GM19238 (cell line): ENCODE data around the gene WDR45B.
"Not testable (repeated sequence)": the region's sequence is repeated elsewhere in the genome, so short reads cannot be mapped to it uniquely, and the experiment has no call there.

Source experiments
- DNase-seq: peaks from one replicate; pipeline ENCODE4 v3.0.0; 2011; ENCODE audit warnings: low spot score; ENCODE audit not compliant: insufficient read length

Gene WDR45B

DNA sequence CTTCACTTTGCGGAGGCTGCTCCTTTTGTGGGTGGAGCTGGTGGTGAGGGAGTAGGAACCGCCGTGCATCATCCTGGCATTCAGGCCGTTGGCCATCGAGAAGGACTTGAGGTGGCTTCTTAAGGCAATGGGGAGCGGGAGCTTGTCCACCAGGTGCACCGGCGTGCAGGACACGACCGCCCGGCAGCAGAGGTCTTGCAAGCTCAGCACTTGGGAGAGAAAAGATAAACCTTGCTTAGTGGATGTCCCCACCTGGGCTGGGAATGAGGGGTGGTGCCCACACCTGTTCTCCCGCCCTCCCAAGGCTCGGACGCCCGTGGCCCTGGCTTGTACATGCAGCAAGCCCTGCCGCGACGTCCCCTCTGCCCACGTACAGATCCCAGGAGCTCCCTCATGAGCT, 9.7 kb upstream of the WDR45B start:
- DNase-seq: no peak

DNA sequence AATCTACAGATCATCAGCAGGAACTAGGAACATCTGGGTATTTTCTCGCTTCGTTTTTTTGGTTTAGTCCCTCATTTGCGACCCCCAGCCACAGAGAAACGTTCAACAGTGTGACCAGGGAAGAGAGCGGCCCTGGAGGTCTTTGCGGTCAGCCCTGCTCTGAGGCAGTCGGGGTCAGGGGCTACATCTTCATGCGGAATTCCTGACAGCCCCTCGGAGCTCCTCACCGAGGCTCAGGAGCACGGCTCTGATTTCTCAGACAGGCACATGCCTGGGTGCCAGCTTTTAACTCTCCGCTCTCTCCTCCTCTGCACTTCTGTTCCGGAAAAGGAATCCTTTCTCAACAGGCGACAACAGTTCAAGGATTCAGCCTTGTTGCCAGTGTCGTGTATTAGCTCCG, 8.0 kb upstream of the WDR45B start:
- no peak for DNase-seq

DNA sequence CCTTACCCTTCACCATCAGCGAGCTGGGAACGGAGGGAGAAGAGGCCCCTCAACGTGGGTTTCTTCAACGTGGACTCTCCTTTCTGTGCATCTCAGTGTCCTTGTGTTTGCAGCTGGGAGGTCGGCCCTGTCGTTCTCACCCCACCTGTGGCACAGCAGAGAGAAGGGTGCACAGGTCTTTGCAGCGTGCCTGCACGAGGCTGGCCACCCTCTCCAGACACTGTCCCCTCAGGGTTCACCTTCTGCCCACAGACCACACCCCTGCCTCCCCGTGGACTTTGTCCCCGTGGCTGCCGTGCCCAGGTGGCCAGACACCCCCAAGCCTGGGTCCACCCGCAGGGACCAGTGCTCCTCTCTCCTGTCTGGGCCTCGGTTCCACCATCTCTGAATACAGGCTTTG, 7.3 kb upstream of the WDR45B start:
- DNase-seq: no peak

DNA sequence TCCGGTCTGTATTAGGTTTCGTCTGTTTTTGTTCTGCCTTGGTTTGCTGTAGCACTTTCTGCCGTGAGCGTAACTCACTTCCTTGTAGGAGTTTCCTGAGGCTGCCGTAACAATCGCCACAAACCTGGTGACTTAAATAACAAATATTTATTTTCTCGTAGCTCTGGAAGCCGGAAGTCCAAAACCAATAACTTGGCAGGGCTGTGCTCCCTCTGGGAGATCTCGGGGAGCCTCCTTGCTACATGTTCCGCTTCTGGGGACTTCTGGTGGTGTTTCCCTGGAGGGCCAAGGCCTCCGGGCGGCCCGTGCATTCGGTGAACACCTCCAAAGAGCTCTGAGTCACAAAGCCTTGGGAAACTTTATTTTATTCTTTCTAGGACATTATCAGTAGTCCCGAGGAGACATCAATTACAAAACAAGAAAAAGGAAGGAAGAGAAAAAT, 6.8 kb upstream of the WDR45B start:
- DNase-seq: no peak

DNA sequence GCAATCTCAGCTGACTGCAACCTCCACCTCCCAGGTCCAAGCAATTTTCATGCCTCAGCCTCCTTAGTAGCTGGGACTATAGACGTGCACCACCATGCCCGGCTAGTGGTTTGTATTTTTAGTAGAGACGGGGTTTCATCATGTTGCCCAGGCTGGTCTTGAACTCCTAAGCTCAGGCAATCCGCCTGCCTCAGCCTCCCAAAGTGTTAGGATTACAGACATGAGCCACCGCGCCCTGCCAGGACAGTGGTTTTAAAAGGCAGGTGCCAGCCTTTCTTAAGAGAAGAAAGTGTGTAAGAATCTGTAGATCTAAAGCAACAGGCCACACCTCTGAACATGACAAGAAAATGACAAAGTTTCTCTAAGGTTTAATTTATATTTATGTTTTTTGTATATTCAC, 6.4 kb upstream of the WDR45B start:
- DNase-seq: not testable (repeated sequence)

DNA sequence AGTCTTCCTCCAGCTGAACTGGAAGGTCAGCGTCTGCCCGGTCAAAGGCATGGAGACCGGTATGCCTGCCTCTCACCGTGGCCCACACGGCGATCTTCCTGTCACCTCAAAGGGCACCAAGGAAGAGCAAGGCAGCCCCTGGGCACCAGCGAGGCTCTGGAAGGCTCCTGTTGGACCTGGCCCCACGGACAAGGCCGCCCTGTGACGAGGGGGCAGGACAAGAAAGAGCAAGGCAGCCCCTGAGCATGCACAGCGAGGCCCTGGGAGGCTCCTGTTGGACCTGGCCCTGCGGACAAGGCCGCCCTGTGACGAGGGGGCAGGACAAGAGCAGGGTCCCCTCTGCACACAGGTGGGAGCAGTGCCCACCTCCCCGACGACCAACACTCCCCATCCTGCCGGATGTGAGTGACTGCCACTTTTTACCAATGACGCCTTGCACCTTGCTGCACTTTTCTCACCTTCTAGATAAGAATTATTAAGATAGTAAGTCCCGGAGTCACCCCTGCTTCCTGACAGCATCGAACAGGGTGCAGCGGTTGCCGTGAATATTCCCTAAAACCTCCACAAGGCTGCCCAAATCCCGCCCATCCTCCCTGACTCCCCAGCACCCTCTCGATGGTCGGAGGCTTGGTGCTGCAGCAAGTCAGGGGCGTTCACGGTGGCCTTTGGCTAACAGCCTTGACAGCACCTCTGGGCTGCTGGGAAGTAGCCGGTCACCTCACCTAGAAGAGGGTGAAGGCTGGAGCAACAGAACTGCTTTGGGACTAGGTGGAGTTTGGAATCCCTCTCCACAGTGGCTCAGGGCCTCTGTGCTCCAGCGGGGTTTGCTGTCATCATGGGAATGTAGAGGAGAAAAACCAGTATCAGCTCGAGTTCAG, 5.6 kb upstream of the WDR45B start:
- DNase-seq: no peak

DNA sequence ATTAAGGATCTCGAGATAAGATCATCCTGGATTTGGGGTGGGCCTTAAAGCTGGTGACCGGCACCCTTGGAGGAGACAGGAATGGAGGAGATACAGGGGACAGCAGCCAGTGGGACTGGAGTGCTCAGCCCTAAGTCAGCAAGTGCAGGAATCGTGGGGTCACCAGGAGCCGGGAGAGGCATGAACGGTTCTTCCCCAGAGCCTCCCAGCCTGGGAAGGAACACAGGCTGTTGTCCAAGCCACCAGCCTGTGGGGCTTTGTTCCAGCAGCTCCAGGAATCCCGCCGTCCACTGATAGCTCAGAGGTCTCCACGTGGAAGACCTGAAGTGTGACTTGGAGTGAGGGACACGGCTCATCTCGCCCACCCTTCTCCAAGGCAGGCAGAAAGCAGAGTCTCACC, 2.5 kb upstream of the WDR45B start:
- DNase-seq: no peak

DNA sequence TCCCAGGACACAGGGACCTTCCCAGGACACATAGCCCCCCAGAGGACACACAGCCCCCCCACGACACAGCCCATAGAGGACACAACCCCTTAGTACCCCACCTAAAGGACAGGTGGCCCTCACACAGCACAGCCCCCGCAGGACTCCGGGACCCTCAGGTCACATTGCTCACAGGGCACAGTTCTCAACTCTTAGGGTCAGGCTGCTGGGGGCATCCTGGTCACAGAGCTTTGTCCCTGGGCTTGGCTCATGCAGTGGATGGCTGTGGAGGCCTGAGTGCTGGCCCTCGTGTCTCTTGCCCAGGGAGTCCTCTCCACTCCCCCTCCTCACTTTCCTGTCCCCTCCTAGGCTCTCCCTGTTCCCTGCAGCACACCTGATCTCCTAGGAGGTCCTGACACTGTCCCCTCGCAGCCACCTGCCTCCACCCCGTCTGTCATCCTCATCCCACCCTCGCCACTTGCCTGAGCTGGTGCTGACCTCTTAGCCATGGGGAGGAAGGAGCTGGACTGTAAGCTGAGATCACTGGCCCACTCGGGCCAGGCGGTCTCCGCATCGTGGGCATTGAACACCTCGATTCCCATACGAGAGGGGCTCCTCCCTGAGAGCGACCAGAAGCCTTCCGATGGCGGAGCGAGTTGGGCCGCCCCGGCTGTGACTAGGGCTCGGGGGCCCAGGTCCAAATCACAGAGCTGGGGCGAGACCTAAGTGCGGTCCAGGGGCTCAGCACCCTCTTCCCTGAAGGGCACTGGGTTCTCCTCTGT, 1.4 kb upstream of the WDR45B start:
- no peak for DNase-seq

DNA sequence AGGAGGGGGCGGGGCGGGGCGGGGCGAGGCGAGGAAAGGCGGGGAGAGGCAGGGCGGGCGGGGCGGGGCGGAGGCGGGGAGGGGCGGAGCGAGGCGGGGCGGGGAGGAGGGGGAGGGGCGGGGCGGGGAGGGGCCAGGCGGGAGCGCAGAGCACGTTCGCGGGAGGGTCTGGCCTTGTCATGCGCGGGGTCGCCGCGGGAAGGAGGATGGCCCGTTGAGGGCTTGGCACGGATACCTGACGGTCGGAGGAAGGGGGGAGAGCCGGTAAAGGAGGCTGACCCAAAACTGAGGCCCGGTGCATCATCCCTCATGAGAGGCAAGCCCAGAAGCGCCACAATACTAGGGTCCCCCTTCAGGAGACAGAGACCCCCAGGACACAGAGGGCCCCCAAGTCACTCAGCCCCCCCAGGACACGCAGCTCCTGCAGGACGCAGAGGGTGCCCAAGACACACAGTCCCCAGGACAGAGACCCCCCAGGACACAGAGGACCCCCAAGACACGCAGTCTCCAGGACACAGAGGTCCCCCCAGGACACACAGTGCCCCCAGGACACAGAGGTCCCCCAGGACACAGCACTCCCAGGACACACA, 593 bp upstream of the WDR45B start:
- peak; percentile 45 for DNase-seq

DNA sequence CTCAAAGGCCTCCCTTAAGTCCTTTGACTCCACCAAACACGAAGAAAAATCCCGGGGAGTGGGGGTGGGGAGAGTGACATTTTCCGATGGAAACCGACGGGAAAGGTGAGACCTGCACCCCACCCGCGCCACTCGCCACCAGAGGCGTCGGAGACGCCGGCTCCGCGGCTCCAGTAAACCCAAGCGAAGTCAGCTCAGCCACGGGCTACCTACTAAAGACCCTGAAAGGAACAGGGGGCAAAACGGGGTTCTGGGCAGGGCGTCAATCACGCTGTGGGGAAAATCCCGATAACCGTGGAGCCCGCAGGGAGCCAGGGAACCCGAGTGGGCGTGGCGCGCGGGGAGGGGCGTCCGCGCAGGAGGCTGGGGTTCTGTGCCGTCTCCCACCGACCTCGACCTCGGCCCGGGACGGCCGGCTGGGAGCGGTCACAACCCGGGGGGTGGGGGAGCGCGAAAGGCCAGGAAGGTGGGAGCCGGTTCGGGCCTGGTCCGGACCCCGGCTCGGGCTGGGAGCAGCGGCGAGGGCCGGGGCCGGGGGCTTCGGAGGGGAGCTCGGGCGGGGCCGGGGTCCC, 565 bp downstream of the WDR45B start:
- DNase-seq: peak; percentile 49

DNA sequence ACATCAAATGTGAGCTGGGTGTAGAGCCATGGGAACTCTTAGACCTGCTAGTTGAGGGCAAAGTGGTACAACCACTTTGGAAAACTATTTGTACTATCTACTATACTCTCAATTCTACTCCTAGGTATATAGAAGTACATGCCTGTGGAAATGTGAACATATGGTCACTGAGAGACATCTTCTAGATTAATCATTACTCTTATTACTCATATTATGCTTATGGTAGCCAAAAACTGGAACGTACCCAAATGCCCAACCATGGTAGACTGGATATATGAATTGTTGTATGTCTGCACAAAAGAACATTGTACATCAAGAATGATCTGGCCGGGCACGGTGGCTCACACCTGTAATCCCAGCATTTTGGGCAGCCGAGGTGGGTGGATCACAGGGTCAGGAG, 2.7 kb downstream of the WDR45B start:
- no peak for DNase-seq

DNA sequence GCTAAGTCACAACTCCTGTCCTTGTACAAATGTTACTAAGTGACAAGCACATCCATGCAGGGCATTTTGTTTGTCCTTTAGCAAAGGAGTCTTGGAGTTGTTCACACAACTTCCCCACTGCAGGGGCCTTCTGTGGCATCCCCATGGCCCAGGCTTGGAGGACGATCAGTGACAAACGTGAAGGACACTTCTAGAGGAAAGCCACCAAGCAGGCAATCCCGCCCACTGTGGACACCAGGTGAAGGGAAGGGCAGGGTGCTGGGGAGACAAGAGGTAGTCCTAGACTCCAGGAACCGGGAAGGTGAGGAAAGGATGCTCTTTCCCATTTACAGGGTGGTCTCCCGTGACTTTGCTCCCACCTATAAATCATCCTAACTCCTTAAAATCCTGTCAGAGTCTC, 4.1 kb downstream of the WDR45B start:
- DNase-seq: no peak

DNA sequence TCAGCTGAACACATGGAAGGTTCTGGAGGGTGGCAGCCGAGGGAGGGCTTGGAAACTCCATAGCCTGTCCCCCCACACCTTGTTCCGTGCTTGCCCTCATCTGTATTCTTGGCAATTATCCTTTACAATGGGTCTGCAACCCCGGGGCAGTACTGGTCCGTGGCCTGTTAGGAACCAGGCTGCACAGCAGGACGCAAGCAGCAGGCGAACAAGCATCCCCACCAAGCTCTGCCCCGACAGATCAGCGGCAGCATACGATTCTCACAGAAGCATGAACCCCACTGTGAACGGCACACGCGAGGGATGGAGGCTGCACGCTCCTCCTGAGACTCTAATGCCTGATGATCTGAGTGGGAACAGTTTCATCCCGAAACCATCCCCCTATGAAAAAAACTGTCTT, 6.2 kb downstream of the WDR45B start:
- no peak for DNase-seq

DNA sequence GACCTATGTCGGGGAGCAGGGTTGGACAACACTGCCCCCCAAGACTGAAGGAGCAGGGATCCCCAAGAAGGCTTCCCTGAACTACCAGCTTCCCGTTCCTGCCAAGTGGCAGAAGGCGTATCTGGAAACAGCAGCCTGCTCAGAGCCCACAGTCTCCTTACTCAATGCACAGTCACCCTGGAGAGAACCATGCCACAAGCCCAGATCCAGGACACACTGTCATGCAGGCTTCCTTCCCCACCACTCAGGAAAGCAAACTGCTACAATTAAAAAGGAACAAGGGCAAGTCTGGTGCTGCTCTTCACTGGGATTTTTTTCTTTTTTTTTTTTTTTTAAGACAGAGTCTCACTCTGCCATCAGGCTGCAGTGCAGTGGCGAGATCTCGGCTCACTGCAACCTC, 8.2 kb downstream of the WDR45B start:
- no peak for DNase-seq

DNA sequence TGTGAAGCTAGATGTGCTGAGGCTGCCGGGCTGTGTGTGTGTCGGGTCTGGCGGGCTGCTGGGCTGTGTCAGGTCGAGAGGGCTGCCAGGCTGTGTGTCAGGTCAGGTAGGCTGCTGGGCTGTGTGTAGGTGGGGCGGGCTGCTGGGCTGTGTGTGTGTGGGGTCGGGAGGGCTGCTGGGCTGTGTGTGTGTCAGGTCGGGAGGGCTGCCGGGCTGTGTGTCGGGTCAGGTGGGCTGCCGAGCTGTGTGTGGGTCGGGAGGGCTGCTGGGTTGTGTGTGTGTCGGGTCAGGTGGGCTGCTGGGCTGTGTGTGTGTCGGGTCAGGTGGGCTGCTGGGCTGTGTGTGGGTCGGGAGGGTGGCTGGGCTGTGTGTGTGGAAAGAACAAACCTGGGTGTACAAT, 8.6 kb downstream of the WDR45B start:
- DNase-seq: no peak

DNA sequence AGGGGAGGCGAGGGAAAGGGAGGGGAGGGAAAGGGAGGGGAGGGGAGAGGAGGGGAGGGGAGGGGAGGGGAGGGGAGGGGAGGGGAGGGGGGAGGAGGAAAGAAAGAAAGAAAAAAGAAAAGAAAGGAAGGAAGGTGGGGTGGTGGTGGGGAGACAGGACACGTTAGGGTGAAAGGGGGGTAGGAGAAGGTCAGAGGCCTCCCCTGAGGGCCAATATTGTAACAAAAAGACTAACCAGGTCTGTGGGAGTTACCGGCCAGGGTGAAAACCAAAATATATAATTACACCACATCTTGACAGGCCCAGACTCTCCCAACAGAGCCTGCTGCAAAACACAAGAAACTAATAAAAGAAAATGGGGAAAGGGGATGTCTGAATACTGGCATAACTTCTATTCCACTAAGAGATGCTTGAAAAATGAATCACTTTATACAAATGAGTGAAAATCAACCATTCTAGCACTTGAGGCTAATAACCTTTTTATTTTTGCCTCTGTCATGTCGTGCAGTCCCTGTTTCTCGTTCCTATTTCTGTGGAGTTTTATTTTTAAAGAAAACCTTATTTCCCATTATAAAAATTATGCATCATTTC, 10.0 kb downstream of the WDR45B start:
- no peak for DNase-seq

DNA sequence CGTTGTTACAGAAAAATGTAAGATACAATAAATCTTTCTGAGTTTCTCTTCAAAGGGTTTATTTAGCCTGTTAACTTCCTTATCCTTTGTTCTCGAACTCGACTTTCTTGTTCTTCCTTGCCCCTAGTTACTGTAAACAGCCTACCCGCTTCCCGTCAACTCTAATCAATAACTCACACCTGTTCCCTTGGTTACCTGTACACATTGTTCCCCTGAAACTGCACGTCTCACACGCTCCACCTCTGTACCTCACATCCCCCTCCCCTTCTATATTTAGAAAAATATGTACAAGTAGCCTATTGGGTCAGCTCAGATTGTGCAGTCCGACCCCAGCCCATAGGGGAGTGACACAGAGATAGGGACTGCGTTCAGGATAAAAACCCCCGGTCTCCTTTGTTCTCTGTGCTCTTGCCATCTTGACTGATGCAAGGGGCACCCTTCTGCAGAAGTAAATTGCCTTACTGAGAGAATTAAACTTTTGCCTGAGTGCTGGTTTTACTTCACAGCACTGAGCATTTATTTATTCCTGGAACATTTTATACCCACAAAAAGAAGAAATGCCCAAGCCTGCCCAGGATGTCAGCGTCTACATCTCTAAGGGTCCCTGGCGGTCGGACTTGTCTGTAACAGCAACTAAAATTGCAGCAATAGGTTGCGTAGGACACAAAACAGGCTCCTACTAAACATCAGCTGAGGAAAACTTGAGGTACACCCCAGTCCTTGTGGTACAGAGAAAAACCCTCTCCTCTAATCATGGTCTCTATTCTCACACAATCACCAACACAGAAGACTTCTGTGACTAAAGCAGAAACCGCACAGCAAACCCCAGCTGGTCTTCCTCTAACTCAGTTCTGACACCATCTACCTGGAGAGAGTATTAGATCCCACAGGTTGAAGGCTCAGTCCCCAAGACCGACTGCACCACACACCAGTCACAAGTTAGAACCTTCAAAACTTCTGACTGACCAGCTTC, 11.3 kb downstream of the WDR45B start:
- DNase-seq: no peak

DNA sequence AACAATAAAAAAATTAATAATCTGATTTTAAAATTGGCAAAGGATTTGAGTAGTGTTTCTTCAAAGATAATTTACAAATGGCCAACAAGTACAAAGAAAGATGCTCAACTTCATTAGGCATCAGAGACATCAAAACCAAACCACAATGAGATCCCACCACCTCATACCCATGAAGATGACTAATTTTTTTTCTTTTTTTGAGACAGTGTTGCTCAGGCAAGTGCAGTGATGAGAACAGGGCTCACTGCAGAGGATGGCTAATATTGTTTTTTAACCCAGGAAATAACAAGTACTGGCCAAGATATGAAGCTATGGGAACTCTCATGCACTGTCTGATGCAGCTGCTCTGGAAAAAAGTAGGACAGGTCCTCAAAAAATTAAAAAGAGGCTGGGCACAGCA, 14.9 kb downstream of the WDR45B start:
- DNase-seq: no peak

DNA sequence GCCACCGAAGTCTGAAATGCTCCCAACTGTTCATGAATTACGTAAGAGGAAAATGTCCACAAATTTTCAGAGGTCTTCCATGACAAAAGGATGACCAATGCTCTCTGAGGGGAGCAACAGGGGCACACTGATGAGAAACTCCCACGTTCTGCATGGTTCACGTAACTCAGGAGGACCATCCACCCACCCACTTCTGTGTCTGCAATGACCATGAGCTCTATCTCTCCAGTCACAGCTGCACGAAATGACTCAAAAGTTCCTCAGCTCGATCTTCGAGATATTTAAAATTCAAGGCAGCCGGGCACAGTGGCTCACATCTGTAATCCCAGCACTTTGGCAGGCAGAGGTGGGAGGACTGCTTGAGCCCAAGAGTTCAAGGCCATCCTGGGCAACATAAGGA, 15.8 kb downstream of the WDR45B start:
- no peak for DNase-seq

DNA sequence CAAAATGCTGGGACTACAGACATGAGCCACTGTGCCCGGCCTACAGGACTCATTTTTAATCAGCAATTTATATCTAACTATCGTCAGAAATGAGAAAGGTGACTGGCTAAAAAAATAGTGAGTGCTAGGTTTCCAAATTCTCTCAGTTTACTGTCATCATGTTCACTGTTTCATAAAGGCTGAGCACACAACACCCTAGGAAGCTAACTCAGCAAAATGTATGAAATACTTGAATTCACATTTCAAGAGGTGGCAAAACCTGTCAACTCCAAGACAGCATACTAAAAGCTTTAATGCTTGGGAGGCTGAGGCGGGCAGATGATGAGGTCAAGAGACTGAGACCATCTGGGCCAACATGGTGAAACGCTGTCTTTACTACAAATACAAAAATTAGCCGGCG, 16.7 kb downstream of the WDR45B start:
- no peak for DNase-seq
